NCI-H2227 treated with DMSO at 0.1 percent for 48 hours (cell line): ENCODE measurements around the gene RIN1.
A peak's percentile ranks its signal among the peaks of the same experiment; 100 is the strongest.
"Not testable (repeated sequence)": the region's sequence is repeated elsewhere in the genome, so short reads cannot be mapped to it uniquely, and the experiment has no call there.

Experiments
- DNase-seq: peaks from one replicate; lab custom pipeline; 2025; lab: John Stamatoyannopoulos, UW

Gene RIN1

GRCh38 chr11:66359662-66360087 is 23.4 kb upstream of the RIN1 start:
- DNase-seq = no peak

DNA sequence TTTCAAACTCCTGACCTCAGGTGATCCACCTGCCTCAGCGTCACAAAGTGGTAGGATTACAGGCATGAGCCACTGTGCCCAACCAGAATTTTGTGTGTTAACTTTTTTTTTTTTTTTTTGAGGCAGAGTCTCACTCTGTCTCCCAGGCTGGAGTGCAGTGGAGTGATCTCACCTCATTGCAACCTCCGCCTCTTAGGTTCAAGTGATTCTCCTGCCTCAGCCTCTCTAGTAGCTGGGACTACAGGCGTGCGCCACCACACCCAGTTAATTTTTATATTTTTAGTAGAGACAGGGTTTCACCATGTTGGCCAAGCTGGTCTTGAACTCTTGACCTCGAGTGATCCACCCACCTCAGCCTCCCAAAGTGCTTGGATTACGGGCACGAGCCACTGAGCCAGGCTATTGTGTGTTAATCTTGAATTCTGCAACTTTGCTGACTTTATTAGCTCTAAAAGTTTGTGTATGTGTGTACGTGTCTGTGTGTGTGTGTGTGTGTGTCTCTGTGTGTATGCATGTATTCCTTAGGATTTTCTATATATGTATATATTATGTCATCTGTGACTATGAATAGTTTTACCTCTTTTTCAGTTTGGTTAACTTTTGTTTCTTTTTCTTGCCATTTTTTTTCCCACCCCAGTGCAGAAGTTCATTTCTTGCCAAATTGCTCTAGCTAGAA is 14.5 kb upstream of the RIN1 start:
- not testable (repeated sequence) for DNase-seq

DNA sequence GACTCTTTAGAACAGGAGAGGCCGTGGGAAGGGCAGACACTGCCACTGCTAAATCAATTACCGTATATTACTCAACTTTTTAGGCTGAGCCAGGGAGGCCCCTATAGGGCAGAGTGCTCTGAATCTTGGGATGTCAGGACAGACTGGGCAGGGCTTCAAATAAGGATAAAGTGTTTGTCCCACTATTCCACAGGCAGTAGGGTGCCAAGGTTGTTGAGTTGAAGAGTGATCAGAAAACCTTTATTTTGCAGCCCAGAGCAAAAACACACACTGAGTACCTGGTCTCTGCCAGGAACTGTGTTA is 12.8 kb upstream of the RIN1 start:
- no peak for DNase-seq

DNA sequence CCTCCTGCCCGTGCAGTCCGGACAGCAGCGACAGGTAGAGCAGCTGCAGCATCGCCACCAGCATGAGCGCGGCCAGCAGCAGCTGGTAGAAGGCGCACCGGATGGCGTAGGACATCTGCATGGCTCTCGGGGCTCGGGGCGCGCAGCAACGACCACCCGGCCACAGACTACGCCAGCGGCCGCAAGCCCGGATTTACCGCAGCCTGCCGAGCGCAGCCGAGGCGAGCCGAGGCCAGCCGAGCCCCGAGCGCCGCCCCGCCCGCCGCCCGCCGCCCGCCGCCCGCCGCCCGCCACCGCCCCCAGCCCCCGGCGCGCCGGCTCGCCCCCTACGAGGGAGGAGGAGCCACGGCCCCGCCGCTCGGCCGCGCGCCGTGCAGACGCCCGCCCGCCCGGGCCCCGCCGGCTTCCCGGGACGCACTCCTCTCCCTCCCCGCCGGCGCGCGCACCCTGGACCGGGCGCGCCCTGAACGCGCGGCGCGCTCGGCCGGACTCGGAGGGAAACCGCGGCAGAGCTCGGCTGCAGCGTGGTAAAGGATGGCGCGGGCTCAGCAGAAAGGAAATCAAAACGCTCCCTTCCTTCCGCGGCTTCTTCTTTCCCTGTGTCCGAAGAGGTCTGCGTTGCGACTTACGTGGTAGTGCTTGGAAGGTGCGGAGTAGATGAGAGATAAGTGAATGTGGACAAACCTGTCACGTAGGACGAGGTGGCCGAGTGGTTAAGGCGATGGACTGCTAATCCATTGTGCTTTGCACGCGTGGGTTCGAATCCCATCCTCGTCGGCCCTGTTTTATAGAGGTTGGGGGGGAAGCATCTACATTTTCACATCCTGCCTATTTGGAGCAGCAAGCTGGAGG is 11.4 kb upstream of the RIN1 start, which contains the start of gene B4GAT1:
TSS of gene B4GAT1 (minus strand) at position 205 of the 852 bp plus-strand sequence. CDS start at position 121, 84 bp downstream.
- peak; percentile 91 for DNase-seq

DNA sequence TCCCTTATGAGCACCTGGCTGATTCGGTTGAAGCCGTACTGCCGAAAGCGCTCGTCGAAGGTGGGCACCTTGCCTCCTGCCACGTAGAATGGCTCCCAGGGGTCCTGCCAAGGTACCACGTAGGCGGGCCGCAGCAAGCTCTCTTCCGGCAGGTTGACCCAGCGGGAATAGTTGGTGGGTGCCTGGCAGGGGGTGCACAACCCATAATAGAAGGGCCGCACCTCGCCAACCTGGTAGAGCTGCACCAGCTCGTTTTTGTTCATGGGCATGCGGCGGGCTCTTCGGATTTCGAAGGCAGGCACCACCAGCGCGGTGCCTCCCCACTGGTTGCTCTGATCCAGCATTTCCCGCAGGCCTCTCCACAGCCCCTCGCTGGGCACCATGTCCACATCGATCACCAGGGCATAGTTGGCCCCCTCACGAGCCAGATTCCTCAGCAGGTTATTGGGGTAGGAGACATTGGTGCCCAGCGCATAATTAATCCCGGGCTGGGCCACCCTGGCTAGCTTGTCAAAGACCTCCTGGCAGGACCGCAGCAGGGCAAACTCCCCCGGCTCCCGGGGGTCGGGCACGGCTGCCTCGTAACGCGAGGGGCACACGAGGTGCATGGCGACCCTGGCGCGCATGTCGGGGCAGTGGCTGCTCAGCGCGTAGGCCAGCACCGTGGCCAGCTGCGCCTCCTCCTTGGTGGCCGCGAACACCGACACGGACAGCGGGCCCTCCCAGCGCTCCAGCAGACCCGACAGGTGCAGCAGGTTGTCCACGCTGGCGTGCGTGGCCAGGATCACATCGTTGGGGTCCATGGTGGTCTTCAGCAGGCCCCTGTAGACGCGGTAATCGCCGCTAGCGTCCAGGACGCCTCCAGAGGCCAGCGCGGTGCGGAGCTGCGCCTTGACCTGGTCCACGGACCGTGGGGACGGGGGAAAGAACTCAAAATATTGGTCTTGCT is 10.5 kb upstream of the RIN1 start:
- DNase-seq = no peak

DNA sequence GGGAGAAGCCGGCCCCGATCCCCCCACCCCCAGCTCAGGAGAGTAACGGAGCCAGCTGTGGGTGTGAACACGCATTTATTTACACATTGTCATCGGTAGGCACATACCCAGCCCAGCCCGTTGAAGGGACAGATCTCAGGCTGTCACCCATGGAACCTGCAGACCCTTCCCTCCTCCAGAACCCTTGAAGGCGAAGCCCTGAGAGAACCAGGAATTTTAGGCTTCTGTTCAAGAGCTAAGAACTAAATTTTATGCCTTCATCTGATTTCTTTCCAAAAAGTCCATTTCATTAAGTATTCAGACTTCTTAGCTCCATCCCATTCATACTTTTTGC is 9.0 kb upstream of the RIN1 start:
- no peak for DNase-seq

GRCh38 chr11:66344550-66345315 is 8.5 kb upstream of the RIN1 start, which contains the start of gene BRMS1:
Gene BRMS1 (minus strand): TSS chr11:66345104. CDS start chr11:66342234, 2,870 bp downstream.
- DNase-seq = peak; percentile 94

- no peak for DNase-seq
Measured at GRCh38 chr11:66343176-66343575, 6.9 kb upstream of the RIN1 start.

DNA sequence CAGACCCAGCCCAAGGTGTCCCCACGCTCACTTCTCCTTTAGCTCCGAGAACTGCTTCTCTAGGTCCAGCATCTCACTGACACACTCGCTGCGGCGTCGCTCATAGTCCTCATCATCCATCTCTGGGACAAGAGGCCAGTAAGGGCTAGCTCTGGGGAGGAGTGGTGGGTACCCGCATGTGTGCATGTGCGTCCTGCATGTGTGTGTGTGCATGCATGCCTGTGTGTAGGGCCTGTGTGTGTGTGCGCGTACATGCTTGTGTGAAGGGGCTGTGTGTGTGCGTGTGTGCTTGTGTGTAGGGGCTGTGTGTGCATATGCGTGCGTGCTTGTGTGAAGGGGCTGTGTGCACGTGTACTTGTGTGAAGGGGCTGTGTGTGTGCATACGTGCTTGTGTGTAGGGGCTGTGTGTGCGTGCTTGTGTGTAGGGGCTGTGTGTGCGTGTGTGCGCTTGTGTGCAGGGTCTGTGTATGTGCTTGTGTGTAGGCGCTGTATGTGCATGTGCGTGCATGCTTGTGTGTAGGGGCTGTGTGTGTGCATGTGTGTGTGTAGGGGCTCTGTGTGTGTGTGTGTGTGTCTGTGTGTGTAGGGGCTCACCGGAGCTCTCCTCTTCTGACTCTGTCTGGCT is 5.4 kb upstream of the RIN1 start:
- no peak for DNase-seq

- DNase-seq = no peak
Measured at GRCh38 chr11:66340596-66341501, 4.6 kb upstream of the RIN1 start.

- no peak for DNase-seq
Measured at GRCh38 chr11:66339686-66340483, 3.7 kb upstream of the RIN1 start.

DNA sequence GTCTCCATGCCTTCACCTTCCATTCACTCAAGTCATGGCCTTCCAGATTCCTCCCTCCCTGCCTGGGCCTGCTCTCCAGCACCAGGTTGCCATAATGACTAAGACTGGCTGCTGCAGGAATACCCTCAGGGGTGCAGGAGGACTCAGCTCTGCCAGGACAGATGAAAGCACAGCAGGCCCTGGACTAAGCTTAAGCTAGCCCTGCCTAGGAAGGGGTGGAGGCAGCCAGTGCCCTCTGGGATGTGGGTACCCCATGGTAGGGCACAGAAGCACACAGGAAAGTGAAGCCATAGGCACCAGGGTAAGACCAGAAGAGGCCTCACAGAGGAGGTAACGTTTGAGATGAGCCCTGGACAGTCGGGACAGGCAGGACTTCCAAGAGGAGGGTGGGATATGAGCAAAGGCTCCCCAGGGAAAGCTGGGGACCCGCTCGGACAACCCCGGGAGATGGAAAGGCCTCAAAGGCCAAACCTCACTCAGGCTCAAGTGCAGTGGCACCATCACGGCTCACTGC is 3.0 kb upstream of the RIN1 start:
- no peak for DNase-seq

GRCh38 chr11:66338276-66339161 is 2.3 kb upstream of the RIN1 start:
- DNase-seq = no peak

GRCh38 chr11:66337103-66337899 is 1.1 kb upstream of the RIN1 start:
- DNase-seq = no peak

- DNase-seq = no peak
Measured at GRCh38 chr11:66335531-66336233, 552 bp downstream of the RIN1 start.
